ENCODE data around the gene MACROD2. TPM values are rescaled to one million over a fixed set of nuclear protein-coding genes. Genes with fewer than 3 reads are reported as not detected.

MACROD2 gene
- total RNA-seq, 1 donor from 2014 or later: 1.6 TPM

DNA sequence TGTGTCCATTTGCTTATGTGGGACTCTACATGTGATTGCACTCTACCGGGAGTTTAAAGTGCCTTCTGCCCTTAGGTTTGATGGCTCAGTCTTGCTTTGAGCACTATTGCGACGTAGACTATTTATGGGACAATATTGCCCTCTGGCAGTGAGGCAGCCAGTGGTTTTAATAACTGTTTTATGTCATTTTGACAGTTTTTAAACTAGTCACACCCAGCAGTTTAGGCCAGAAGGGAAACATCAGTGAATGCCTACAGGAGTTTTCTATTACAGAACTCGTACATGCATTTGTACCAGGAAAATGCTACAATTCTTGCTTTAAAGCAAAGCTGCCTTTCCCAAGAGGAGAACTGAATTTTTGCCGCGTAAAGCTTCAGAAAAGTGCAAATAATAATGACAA lies 1764.3 kb downstream of the MACROD2 start:
- H3K27me3 ChIP-seq (ENCODE audit: control insufficient read depth, insufficient read depth, low read length): no peaks in the 10 kb centered on the region
- TF ChIP-seq, protein P1, sequence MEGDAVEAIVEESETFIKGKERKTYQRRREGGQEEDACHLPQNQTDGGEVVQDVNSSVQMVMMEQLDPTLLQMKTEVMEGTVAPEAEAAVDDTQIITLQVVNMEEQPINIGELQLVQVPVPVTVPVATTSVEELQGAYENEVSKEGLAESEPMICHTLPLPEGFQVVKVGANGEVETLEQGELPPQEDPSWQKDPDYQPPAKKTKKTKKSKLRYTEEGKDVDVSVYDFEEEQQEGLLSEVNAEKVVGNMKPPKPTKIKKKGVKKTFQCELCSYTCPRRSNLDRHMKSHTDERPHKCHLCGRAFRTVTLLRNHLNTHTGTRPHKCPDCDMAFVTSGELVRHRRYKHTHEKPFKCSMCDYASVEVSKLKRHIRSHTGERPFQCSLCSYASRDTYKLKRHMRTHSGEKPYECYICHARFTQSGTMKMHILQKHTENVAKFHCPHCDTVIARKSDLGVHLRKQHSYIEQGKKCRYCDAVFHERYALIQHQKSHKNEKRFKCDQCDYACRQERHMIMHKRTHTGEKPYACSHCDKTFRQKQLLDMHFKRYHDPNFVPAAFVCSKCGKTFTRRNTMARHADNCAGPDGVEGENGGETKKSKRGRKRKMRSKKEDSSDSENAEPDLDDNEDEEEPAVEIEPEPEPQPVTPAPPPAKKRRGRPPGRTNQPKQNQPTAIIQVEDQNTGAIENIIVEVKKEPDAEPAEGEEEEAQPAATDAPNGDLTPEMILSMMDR (IDR thresholded peaks at IDR 0.05; ENCODE audit: insufficient read depth, low read length, severe bottlenecking): no peak

DNA sequence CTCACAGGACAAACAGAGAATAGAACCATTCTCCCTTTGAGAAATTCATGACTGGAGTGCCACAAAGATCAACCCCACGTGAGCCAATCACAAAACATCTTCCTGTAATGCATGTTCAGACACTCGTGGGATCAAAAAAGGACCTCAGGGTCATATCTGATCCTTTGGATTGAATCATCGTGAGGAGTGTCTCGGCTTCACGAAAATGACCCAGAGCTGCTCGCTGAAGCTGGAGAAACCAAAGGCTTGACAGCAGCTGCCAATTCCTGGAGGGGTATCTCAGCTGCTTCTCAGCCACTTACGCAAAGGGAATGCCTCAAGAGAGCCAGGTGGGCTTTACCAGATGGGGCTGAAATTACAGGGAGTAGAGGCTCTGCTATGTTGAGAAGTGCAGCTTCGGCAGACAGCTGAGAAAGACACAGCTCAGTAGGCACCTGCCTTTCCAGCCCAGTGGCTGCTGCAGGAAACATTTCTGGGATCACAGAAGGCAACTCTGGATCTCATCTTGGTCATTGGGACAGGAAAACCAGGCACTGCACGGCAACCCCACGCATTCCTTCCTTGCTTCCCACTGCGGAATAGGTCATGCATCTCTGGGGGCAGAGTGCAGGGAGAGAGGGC lies 1764.8 kb downstream of the MACROD2 start:
- Histone ChIP-seq H3K4me3 (ENCODE audit: low read depth, low read length) (no peak overlapping the region), H3K36me3 (ENCODE audit: control insufficient read depth, insufficient read depth, low read length) (no peaks in the 10 kb centered on the region), H3K27me3 (ENCODE audit: control insufficient read depth, insufficient read depth, low read length) (no peaks in the 10 kb centered on the region)
- DNase-seq (ENCODE audit: low read depth) (no peak), FAIRE-seq (no peak)
- TF ChIP-seq, protein P1 (IDR thresholded peaks at IDR 0.05; ENCODE audit: insufficient read depth, low read length, severe bottlenecking): no peak

More for the DNA sequence above, 1764.3 kb downstream of the MACROD2 start:
- DNase-seq (ENCODE audit: low read depth): no peak
- Histone ChIP-seq H3K36me3 (ENCODE audit: control insufficient read depth, insufficient read depth, low read length) (no peaks in the 10 kb centered on the region), H3K4me3 (ENCODE audit: low read depth, low read length) (no peak overlapping the region)
- FAIRE-seq: no peak

DNA sequence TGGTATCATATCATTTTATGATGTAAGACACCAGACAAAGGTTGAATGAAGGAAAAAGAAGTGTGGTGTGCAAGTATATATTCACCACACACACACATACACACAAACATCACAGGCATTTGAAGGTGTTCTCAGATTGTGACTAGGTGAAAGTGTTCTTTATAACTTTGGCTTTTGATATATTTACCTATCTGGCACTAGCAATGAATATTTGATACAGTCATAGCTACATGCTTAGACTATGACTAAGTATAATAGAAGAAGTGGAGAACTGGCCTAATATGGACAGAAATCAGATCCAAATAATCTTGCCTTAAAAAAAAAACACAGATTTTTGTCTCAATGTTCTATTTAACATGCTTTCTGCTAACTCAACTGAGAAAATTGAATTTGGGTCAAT lies 1768.0 kb downstream of the MACROD2 start:
- Histone ChIP-seq H3K4me3 (ENCODE audit: low read depth, low read length) (no peak overlapping the region), H3K27me3 (ENCODE audit: control insufficient read depth, insufficient read depth, low read length) (no peaks in the 10 kb centered on the region), H3K36me3 (ENCODE audit: control insufficient read depth, insufficient read depth, low read length) (no peaks in the 10 kb centered on the region)
- TF ChIP-seq, protein P1 (IDR thresholded peaks at IDR 0.05; ENCODE audit: insufficient read depth, low read length, severe bottlenecking): no peak
- DNase-seq (ENCODE audit: low read depth): peak; percentile 83
- no peak for FAIRE-seq

DNA sequence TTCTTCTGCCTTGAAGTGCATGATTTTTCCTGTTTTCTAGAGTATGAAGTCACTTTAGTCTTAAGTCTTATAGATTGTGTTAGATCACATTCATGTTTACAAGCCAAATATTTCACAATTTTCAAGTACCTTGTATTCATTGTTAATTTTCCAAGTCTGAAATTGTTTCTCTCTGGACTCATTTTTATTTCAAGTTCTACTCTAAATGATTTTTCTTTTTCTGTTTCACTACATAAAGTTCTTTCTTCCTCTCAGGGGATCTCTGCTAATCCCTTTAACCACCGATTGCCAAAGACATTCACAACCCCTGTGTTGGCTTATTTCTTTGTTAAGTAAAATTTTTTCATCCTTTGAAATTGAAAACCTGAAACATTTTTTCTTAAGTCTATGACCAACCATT lies 1772.3 kb downstream of the MACROD2 start:
- Histone ChIP-seq H3K4me3 (ENCODE audit: low read depth, low read length) (no peak overlapping the region), H3K36me3 (ENCODE audit: control insufficient read depth, insufficient read depth, low read length) (no peaks in the 10 kb centered on the region), H3K27me3 (ENCODE audit: control insufficient read depth, insufficient read depth, low read length) (no peaks in the 10 kb centered on the region)
- FAIRE-seq (no peak), DNase-seq (ENCODE audit: low read depth) (no peak)
- TF ChIP-seq, protein P1 (IDR thresholded peaks at IDR 0.05; ENCODE audit: insufficient read depth, low read length, severe bottlenecking): no peak

DNA sequence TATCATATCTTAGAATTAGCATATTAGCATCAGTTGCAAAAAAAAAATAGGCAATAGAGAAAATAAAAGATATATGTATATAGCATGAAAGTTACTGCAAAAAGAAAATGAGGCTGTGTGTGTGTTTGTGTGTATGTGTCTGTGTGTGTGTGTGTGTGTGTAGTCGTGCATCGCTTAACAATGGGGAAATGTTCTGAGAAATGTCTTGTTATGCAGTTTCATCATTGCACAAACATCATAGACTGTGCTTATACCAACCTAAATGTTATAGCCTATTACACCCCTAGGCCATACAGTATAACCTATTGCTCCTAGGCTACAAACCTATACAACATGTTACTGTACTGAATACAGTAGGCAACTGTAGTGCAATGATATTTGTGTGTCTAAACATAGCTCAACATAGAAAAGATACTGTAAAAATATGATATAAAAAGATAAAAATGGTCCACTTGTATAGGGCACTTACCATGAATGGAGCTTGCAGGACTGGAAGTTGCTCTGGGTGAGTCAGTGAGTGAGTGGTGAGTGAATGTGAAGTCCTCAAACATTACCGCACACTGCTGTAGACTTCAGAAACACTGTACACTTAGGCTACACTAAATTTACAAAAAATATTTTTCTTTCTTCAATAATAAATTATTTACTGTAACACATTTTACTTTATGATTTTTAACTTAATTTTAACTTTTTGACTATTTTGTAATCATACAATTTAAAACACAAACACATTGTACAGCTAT lies 1772.9 kb downstream of the MACROD2 start:
- FAIRE-seq (no peak), DNase-seq (ENCODE audit: low read depth) (peak; percentile 47)
- no peaks in the 10 kb centered on the region for H3K36me3 ChIP-seq (ENCODE audit: control insufficient read depth, insufficient read depth, low read length)
- H3K4me3 ChIP-seq (ENCODE audit: low read depth, low read length): no peak overlapping the region
- H3K27me3 ChIP-seq (ENCODE audit: control insufficient read depth, insufficient read depth, low read length): no peaks in the 10 kb centered on the region
- TF ChIP-seq, protein P1 (IDR thresholded peaks at IDR 0.05; ENCODE audit: insufficient read depth, low read length, severe bottlenecking): no peak

All from bronchial epithelial cell (primary cell).